Pancreas (tissue), 10 donors: Measurements from ENCODE around the gene ETFA. TPM values are rescaled to one million over a fixed set of nuclear protein-coding genes. Genes with fewer than 3 reads are reported as not detected.

ENCODE experiments used
- ATAC-seq, 4 donors: fragments of 200-7000 bp; cut with Tn5 transposase; one replicate each; pipeline versions ENCODE4 v1.8.0 to v1.9.1; 2020; ENCODE audit warnings: mild to moderate bottlenecking in 4 of 4, moderate library complexity in 4 of 4
- DNase-seq, 6 donors: peaks; one replicate each; pipeline ENCODE4 v3.0.0-alpha.2; 2020
- FAIRE-seq: peaks from 2 replicates; lab custom pipeline; 2012; peaks lifted over from hg19 to GRCh38; lab: Jason Lieb, UNC
- H3K27ac ChIP-seq, 4 donors: fragments of 200-600 bp; sonication (generic); 1 replicate in 3 of 4; 2 replicates in 1 of 4; pipeline versions ENCODE4 v1.5.0 to v1.8.0; 2020
- H3K27me3 ChIP-seq, 4 donors: fragments of 200-600 bp; one replicate each; pipeline ENCODE4 v1.8.0; 2021
- H3K36me3 ChIP-seq, 3 donors: fragments of 200-600 bp; sonication (generic) in 1 of 3; one replicate each; pipeline versions ENCODE4 v1.5.0 to v1.8.0; 2020 to 2021
- H3K4me1 ChIP-seq, 3 donors: fragments of 200-600 bp; one replicate each; pipeline ENCODE4 v1.8.0; 2021
- H3K4me3 ChIP-seq, 4 donors: fragments of 200-600 bp; sonication (generic) in 2 of 4; one replicate each; pipeline versions ENCODE4 v1.5.0 to v1.8.0; 2020 to 2021
- H3K9me3 ChIP-seq, 4 donors: fragments of 200-600 bp; one replicate each; pipeline ENCODE4 v1.8.0; 2021
- CTCF ChIP-seq, 4 donors: fragments of 200-600 bp; sonication (generic) in 3 of 4; IDR thresholded peaks; one replicate each; pipeline versions ENCODE4 v1.5.0 to v1.8.0; 2021; ENCODE audit warnings: antibody characterized with exemption in 4 of 4
- WGBS, 2 donors: extraction: QIAGEN DNeasy Blood & Tissue Kit; methylation state at CpG; one replicate each; pipeline ENCODE4 v1.1.7; 2013; 5-methylcytosine and 5-hydroxymethylcytosine counted together
- intact Hi-C, 3 donors: fragments of 100-400 bp; cut with DNase I; formaldehyde crosslinking; loops; one replicate each; pipeline versions ENCODE4 v1.11.1 to v1.14.2; 2022
- polyA plus RNA-seq, 2 donors: library from polyadenylated mRNA; stranded (reverse); fragments of 200-250 nt; gene quantifications; one replicate each; pipeline ENCODE4 v1.2.3, GENCODE V29; 2013
- total RNA-seq, 6 donors: library from RNA; stranded (reverse); fragmentation: NEBNext Ultra II Directional in 4 of 6; extraction: Animal tissue kit (Norgen Biotek cat#: 25700) in 4 of 6; gene quantifications; one replicate each; pipeline versions ENCODE4 v1.2.1 to v1.2.4, GENCODE V29; 2021 to 2023
- donor health status: healthy with polysubstance abuse.
- donor health status: DM: no; HTN: no; CAD: no; lungs with moderate emphysema.
- donor health status: DM: no; HTN: no; CAD: no.
- donor health status: control.
- donor health status: control.
- donor health status: Bipolar disorder and iron deficiency.
- donor health status: DM: yes; HTN: yes; CAD: no.
- donor health status: DM: no; HTN: no; CAD: no.
- donor health status: DM: no; HTN: no; CAD: no.
- donor health status: DM: yes; HTN: yes; CAD: no.

Gene ETFA
- total and polyA plus RNA-seq, 8 donors, result 27.5 to 51.2 (median 42.3) TPM

GRCh38 chr15:76327191-76328105, 16.2 kb upstream of the ETFA start:
- WGBS, 2 donors, result 72 to 82% methylated on average over 8 of the region's 8 CpGs
- Histone ChIP-seq H3K9me3 (no peaks in the 10 kb centered on the region), H3K27me3 (no peaks in the 10 kb centered on the region), H3K27ac (no peak overlapping the region), H3K4me3 (no peak overlapping the region), H3K4me1 (no peaks in the 10 kb centered on the region), H3K36me3 (no peaks in the 10 kb centered on the region)
- FAIRE-seq (no peak), DNase-seq (no peak), ATAC-seq (no peak)
- intact Hi-C loops, result loop anchor here in 1 of 3 donors (5.0 kb wide), 1 partner anchor 135 kb away; no protein-coding TSS in a partner anchor
- TF ChIP-seq CTCF (IDR thresholded peaks at IDR 0.05), result no peak

GRCh38 chr15:76325704-76326103, 14.4 kb upstream of the ETFA start:
- ATAC-seq (no peak), FAIRE-seq (no peak), DNase-seq (no peak)
- Histone ChIP-seq H3K36me3 (no peaks in the 10 kb centered on the region), H3K4me1 (no peaks in the 10 kb centered on the region), H3K27me3 (no peaks in the 10 kb centered on the region), H3K9me3 (no peaks in the 10 kb centered on the region), H3K27ac (no peak overlapping the region), H3K4me3 (no peak overlapping the region)
- TF ChIP-seq CTCF (IDR thresholded peaks at IDR 0.05), result no peak
- intact Hi-C loops, result loop anchor here in 1 of 3 donors (5.0 kb wide), 1 partner anchor 133 kb away; no protein-coding TSS in a partner anchor
- WGBS, 2 donors, result 81% methylated on average over 2 of the region's 2 CpGs

DNA sequence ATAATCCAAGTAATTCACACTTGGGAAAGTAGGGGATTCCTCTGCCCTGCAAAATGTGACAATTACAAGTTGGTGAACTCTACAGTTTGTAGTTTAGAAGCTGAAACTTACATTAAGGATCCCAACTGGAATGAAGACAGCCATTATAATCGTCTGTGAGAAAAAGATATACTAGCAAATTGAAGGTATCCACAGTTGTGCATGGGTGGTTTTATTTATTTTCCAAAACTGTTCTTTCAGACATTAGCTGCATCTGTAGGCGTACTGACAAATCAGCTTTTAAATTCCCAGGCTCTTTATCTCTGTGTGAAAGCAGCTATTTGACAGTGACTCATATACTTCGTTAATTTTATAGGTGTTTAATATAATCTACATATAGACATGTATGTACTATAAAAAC, 12.8 kb upstream of the ETFA start:
- DNase-seq (no peak), ATAC-seq (no peak), FAIRE-seq (no peak)
- no peaks in the 10 kb centered on the region for H3K27me3 ChIP-seq
- no peaks in the 10 kb centered on the region for H3K36me3 ChIP-seq
- no peak overlapping the region for H3K27ac ChIP-seq
- no peaks in the 10 kb centered on the region for H3K4me1 ChIP-seq
- 48 to 66% methylated on average over 3 of the region's 3 CpGs for WGBS, 2 donors
- H3K9me3 ChIP-seq, result no peaks in the 10 kb centered on the region
- H3K4me3 ChIP-seq, result no peak overlapping the region
- TF ChIP-seq CTCF (IDR thresholded peaks at IDR 0.05), result no peak
- intact Hi-C loops, result no loop called here

DNA sequence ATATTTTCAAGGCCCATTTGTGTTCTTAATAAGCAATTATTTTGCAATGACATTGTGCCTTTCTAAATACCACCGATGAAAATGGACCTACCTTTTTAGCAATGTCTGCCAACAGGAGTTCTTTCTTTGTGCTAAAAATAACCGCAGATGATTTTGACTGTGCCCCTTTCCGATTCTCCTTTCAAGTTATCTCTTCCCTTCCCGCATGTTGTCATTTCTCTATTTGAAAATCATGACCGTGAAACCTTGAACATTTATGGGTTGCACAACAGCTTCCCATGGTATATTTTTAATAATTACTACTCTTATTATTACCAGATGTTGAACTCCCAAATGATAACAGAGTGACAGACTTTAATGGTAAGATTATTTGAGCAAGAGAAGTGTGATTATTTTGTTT, 10.3 kb upstream of the ETFA start:
- intact Hi-C loops, result no loop called here
- no peak for FAIRE-seq
- no peak for ATAC-seq
- 24 to 28% methylated on average over 5 of the region's 5 CpGs for WGBS, 2 donors
- TF ChIP-seq CTCF (IDR thresholded peaks at IDR 0.05), result no peak
- H3K9me3 ChIP-seq, result no peaks in the 10 kb centered on the region
- H3K4me3 ChIP-seq, result no peak overlapping the region
- no peak overlapping the region for H3K27ac ChIP-seq
- H3K27me3 ChIP-seq, result no peaks in the 10 kb centered on the region
- no peak for DNase-seq
- H3K36me3 ChIP-seq, result no peaks in the 10 kb centered on the region
- H3K4me1 ChIP-seq, result no peaks in the 10 kb centered on the region

GRCh38 chr15:76321171-76321570, 9.9 kb upstream of the ETFA start:
- intact Hi-C loops, result no loop called here
- FAIRE-seq, result no peak
- DNase-seq, result no peak
- no peaks in the 10 kb centered on the region for H3K9me3 ChIP-seq
- no peaks in the 10 kb centered on the region for H3K27me3 ChIP-seq
- no peak for ATAC-seq
- WGBS, 2 donors, result 51 to 59% methylated on average over 10 of the region's 10 CpGs
- no peaks in the 10 kb centered on the region for H3K4me1 ChIP-seq
- no peak for TF ChIP-seq CTCF (IDR thresholded peaks at IDR 0.05)
- no peak overlapping the region for H3K4me3 ChIP-seq
- no peaks in the 10 kb centered on the region for H3K36me3 ChIP-seq
- no peak overlapping the region for H3K27ac ChIP-seq
